HEK293T (cell line): ENCODE results near the gene LRP1B.

ENCODE experiments used
- ARNT ChIP-seq: fragments of 450-650 bp; IDR thresholded peaks from 2 replicates; pipeline ENCODE4 v1.6.1; 2017; ENCODE audit warnings: mild to moderate bottlenecking
- BHLHE40 ChIP-seq: fragments of 450-650 bp; IDR thresholded peaks from 2 replicates; pipeline ENCODE4 v1.6.1; 2016; ENCODE audit warnings: mild to moderate bottlenecking, moderate library complexity, borderline replicate concordance
- ELF4 ChIP-seq: fragments of 450-650 bp; IDR thresholded peaks from 2 replicates; pipeline ENCODE4 v1.6.1; 2017; ENCODE audit warnings: antibody characterized with exemption
- FOXM1 ChIP-seq: fragments of 450-650 bp; IDR thresholded peaks from 2 replicates; pipeline ENCODE4 v1.6.1; 2017; ENCODE audit warnings: mild to moderate bottlenecking, borderline replicate concordance
- HDGF ChIP-seq: fragments of 450-650 bp; IDR thresholded peaks from 2 replicates; pipeline ENCODE4 v1.6.1; 2017; ENCODE audit warnings: antibody characterized with exemption, borderline replicate concordance
- L3MBTL2 ChIP-seq: fragments of 450-650 bp; conservative IDR thresholded peaks from 2 replicates; pipeline ENCODE4 v1.6.1; 2016; ENCODE audit warnings: mild to moderate bottlenecking
- LEF1 ChIP-seq: fragments of 450-650 bp; IDR thresholded peaks from 2 replicates; pipeline ENCODE4 v1.6.1; 2017; ENCODE audit warnings: mild to moderate bottlenecking, borderline replicate concordance
- NFRKB ChIP-seq: fragments of 450-650 bp; IDR thresholded peaks from 2 replicates; pipeline ENCODE4 v1.6.1; 2016; ENCODE audit warnings: mild to moderate bottlenecking, moderate library complexity
- SUZ12 ChIP-seq: fragments of 450-650 bp; IDR thresholded peaks from 2 replicates; pipeline ENCODE4 v1.6.1; 2016; ENCODE audit warnings: mild to moderate bottlenecking
- TARDBP ChIP-seq: fragments of 450-650 bp; IDR thresholded peaks from 2 replicates; pipeline ENCODE4 v1.6.1; 2016

DNA sequence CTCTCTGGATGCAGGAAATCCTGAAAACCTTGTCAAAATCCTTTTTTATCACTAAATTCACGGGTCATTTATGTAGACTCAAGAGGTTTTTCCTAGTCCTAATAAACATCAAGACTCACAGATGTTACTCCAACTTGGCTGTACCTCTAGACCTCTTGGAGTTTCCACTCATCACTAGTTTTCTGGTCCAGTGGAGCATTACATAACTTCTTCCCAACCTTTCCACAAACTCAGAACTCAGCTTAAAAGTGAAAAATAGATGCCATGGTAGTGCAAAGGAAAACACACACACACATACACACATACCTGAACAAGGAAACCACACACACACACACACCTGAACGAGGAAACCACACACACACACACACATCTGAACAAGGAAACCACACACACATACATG, 807.2 kb downstream of the LRP1B start:
- TF ChIP-seq SUZ12 = no peak
- no peak for TF ChIP-seq HDGF
- TF ChIP-seq FOXM1 = no peak
- no peak for TF ChIP-seq ELF4
- TF ChIP-seq NFRKB = no peak
- TF ChIP-seq TARDBP = no peak
- no peak for TF ChIP-seq BHLHE40
- no peak for TF ChIP-seq LEF1
- TF ChIP-seq ARNT = no peak
- no peak for TF ChIP-seq L3MBTL2
